Neural cell (in vitro differentiated cells): Measurements from ENCODE around the gene GCN1.

Source experiments
- CTCF ChIP-seq: fragments of 450-650 bp; IDR thresholded peaks from 2 replicates; pipeline ENCODE4 v1.5.1; 2014; ENCODE audit warnings: antibody characterized with exemption, mild to moderate bottlenecking, moderate library complexity; ENCODE audit not compliant: poor library complexity, severe bottlenecking
- POLR2AphosphoS5 ChIP-seq: IDR thresholded peaks from 2 replicates; pipeline ENCODE4 v1.6.1; 2012

DNA sequence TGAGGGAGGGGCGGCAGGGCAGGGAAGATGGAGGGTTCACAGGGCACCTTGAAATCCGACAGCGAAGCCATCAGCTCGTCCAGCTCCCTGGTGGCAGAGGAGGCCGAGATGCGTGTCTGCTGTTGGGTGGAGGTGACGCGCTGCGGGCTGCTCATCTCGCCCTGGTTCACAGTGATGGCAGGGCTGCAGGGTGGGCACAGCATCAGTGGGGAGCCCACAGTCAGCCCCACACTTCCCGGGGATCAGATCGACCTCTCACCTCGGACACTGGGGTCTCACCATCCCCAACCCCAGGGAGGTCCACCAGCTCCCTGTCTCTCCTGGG, 27.0 kb upstream of the GCN1 start:
- no peak for TF ChIP-seq CTCF
- TF ChIP-seq POLR2AphosphoS5 = no peak
